Nephron progenitor cell (in vitro differentiated cells): ENCODE results near the gene KIRREL1.
"Not testable (repeated sequence)": the region's sequence is repeated elsewhere in the genome, so short reads cannot be mapped to it uniquely, and the experiment has no call there.

Experiments
- DNase-seq: peaks from one replicate; pipeline ENCODE4 v3.0.0; 2021
- H3K27ac Mint-ChIP-seq: 2 replicates; pipeline ENCODE4 v1.8.0; 2021; ENCODE audit warnings: mild to moderate bottlenecking, moderate library complexity, mixed read lengths
- H3K27me3 Mint-ChIP-seq: 2 replicates; pipeline ENCODE4 v1.8.0; 2021; ENCODE audit warnings: mild to moderate bottlenecking, low read depth, mixed read lengths; ENCODE audit not compliant: poor library complexity
- H3K36me3 Mint-ChIP-seq: 2 replicates; pipeline ENCODE4 v1.8.0; 2021; ENCODE audit warnings: low read depth, mixed read lengths
- H3K4me1 Mint-ChIP-seq: 2 replicates; pipeline ENCODE4 v1.8.0; 2021; ENCODE audit warnings: mixed read lengths
- H3K4me3 Mint-ChIP-seq: 2 replicates; pipeline ENCODE4 v1.8.0; 2021; ENCODE audit warnings: mild to moderate bottlenecking, moderate library complexity, mixed read lengths
- H3K9me3 Mint-ChIP-seq: 2 replicates; pipeline ENCODE4 v1.8.0; 2021; ENCODE audit warnings: mild to moderate bottlenecking, moderate library complexity, mixed read lengths
- CTCF ChIP-seq: fragments of 200-600 bp; sonication (generic); IDR thresholded peaks from 2 replicates; pipeline ENCODE4 v1.5.0; 2021; ENCODE audit warnings: antibody characterized with exemption

KIRREL1 gene

GRCh38 chr1:158124034-158124433, 130.6 kb downstream of the KIRREL1 start:
- Mint-ChIP-seq H3K36me3 (no peaks in the 10 kb centered on the region), H3K4me3 (no peak overlapping the region), H3K27ac (no peak overlapping the region), H3K4me1 (peaks cover 55% of the 10 kb centered on the region), H3K27me3 (peaks cover 20% of the 10 kb centered on the region), H3K9me3 (no peaks in the 10 kb centered on the region)
- DNase-seq: no peak
- TF ChIP-seq CTCF: no peak

GRCh38 chr1:158124999-158125398, 131.6 kb downstream of the KIRREL1 start:
- H3K4me3 Mint-ChIP-seq: no peak overlapping the region
- H3K4me1 Mint-ChIP-seq: peaks cover 45% of the 10 kb centered on the region

GRCh38 chr1:158126425-158126824, 133.0 kb downstream of the KIRREL1 start:
- DNase-seq: no peak
- H3K27ac Mint-ChIP-seq: no peak overlapping the region
- no peak for TF ChIP-seq CTCF
- H3K4me1 Mint-ChIP-seq: peaks cover 31% of the 10 kb centered on the region
- no peaks in the 10 kb centered on the region for H3K9me3 Mint-ChIP-seq
- peaks cover 24% of the 10 kb centered on the region for H3K27me3 Mint-ChIP-seq
- H3K4me3 Mint-ChIP-seq: no peak overlapping the region
- no peaks in the 10 kb centered on the region for H3K36me3 Mint-ChIP-seq

More at GRCh38 chr1:158124999-158125398, 131.6 kb downstream of the KIRREL1 start:
- Mint-ChIP-seq H3K27ac (no peak overlapping the region), H3K9me3 (no peaks in the 10 kb centered on the region), H3K27me3 (peaks cover 24% of the 10 kb centered on the region), H3K36me3 (no peaks in the 10 kb centered on the region)
- TF ChIP-seq CTCF: peak; percentile 93
- peak; percentile 85 for DNase-seq

GRCh38 chr1:158128531-158128930, 135.1 kb downstream of the KIRREL1 start:
- H3K9me3 Mint-ChIP-seq, H3K27ac Mint-ChIP-seq, DNase-seq, H3K4me3 Mint-ChIP-seq, H3K36me3 Mint-ChIP-seq: not testable (repeated sequence)
- H3K4me1 Mint-ChIP-seq: peaks cover 21% of the 10 kb centered on the region
- H3K27me3 Mint-ChIP-seq: peaks cover 19% of the 10 kb centered on the region

GRCh38 chr1:158131217-158131616, 137.8 kb downstream of the KIRREL1 start:
- Mint-ChIP-seq H3K36me3 (no peaks in the 10 kb centered on the region), H3K27ac (no peak overlapping the region), H3K27me3 (peaks cover 13% of the 10 kb centered on the region), H3K4me3 (no peak overlapping the region), H3K4me1 (no peaks in the 10 kb centered on the region), H3K9me3 (no peaks in the 10 kb centered on the region)
- no peak for TF ChIP-seq CTCF
- no peak for DNase-seq

- H3K9me3 Mint-ChIP-seq: no peaks in the 10 kb centered on the region
- H3K27me3 Mint-ChIP-seq: peaks cover 15% of the 10 kb centered on the region
- no peaks in the 10 kb centered on the region for H3K36me3 Mint-ChIP-seq
- no peak overlapping the region for H3K4me3 Mint-ChIP-seq
- no peaks in the 10 kb centered on the region for H3K4me1 Mint-ChIP-seq
- no peak for DNase-seq
- no peak overlapping the region for H3K27ac Mint-ChIP-seq
- no peak for TF ChIP-seq CTCF
Observed at GRCh38 chr1:158140764-158141192, 147.3 kb downstream of the KIRREL1 start.
